Measurements from ENCODE around the gene KCNK1. TPM values are rescaled to one million over a fixed set of nuclear protein-coding genes. Genes with fewer than 3 reads are reported as not detected.
A peak's percentile ranks its signal among the peaks of the same experiment; 100 is the strongest.

The KCNK1 gene
- total RNA-seq, 3 donors from 2014 or later: 0.96 to 9.1 (median 5.2) TPM

GRCh38 chr1:233707153-233707879 is 93.4 kb downstream of the KCNK1 start:
- peak overlapping the region; percentile 28 to 53 for H3K27ac ChIP-seq
- DNase-seq (ENCODE audit: low spot score in 2 of 2): no peak

GRCh38 chr1:233707880-233708815 is 94.2 kb downstream of the KCNK1 start:
- no peak for DNase-seq (ENCODE audit: low spot score in 2 of 2)
- Histone ChIP-seq H3K4me3 (no peak overlapping the region), H3K27me3 (no peaks in the 10 kb centered on the region), H3K4me1 (no peaks in the 10 kb centered on the region), H3K36me3 (no peaks in the 10 kb centered on the region), H3K27ac (peak overlapping the region; percentile 53 to 59), H3K9me3 (no peaks in the 10 kb centered on the region)
- intact Hi-C loops (cut with DNase I; ENCODE audit: low total_unique reads): no loop called here
- TF ChIP-seq POLR2AphosphoS5 (IDR thresholded peaks at IDR 0.05) (no peak), POLR2A (IDR thresholded peaks at IDR 0.05) (no peak)
- TF ChIP-seq, protein P1, sequence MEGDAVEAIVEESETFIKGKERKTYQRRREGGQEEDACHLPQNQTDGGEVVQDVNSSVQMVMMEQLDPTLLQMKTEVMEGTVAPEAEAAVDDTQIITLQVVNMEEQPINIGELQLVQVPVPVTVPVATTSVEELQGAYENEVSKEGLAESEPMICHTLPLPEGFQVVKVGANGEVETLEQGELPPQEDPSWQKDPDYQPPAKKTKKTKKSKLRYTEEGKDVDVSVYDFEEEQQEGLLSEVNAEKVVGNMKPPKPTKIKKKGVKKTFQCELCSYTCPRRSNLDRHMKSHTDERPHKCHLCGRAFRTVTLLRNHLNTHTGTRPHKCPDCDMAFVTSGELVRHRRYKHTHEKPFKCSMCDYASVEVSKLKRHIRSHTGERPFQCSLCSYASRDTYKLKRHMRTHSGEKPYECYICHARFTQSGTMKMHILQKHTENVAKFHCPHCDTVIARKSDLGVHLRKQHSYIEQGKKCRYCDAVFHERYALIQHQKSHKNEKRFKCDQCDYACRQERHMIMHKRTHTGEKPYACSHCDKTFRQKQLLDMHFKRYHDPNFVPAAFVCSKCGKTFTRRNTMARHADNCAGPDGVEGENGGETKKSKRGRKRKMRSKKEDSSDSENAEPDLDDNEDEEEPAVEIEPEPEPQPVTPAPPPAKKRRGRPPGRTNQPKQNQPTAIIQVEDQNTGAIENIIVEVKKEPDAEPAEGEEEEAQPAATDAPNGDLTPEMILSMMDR (IDR thresholded peaks at IDR 0.05): no peak

More at GRCh38 chr1:233707153-233707879, 93.4 kb downstream of the KCNK1 start:
- intact Hi-C loops (cut with DNase I; ENCODE audit: low total_unique reads): no loop called here
- no peak overlapping the region for H3K4me3 ChIP-seq
- H3K27me3 ChIP-seq: no peaks in the 10 kb centered on the region
- H3K9me3 ChIP-seq: no peaks in the 10 kb centered on the region
- TF ChIP-seq POLR2AphosphoS5 (IDR thresholded peaks at IDR 0.05) (no peak), POLR2A (IDR thresholded peaks at IDR 0.05) (no peak)
- TF ChIP-seq, protein P1 (IDR thresholded peaks at IDR 0.05): no peak
- H3K36me3 ChIP-seq: no peaks in the 10 kb centered on the region
- no peaks in the 10 kb centered on the region for H3K4me1 ChIP-seq

- no peaks in the 10 kb centered on the region for H3K27me3 ChIP-seq
- H3K4me3 ChIP-seq: no peak overlapping the region
- intact Hi-C loops (cut with DNase I; ENCODE audit: low total_unique reads): loop anchor here (10.0 kb wide), 1 partner anchor 395 kb away; no protein-coding TSS in a partner anchor
- no peaks in the 10 kb centered on the region for H3K36me3 ChIP-seq
- no peak overlapping the region for H3K27ac ChIP-seq
- no peaks in the 10 kb centered on the region for H3K9me3 ChIP-seq
- no peak for DNase-seq (ENCODE audit: low spot score in 2 of 2)
- no peak for TF ChIP-seq POLR2A (IDR thresholded peaks at IDR 0.05)
- TF ChIP-seq, protein P1 (IDR thresholded peaks at IDR 0.05): no peak
- no peak for TF ChIP-seq POLR2AphosphoS5 (IDR thresholded peaks at IDR 0.05)
- no peaks in the 10 kb centered on the region for H3K4me1 ChIP-seq
Measured at GRCh38 chr1:233710031-233710430, 96.1 kb downstream of the KCNK1 start.

DNA sequence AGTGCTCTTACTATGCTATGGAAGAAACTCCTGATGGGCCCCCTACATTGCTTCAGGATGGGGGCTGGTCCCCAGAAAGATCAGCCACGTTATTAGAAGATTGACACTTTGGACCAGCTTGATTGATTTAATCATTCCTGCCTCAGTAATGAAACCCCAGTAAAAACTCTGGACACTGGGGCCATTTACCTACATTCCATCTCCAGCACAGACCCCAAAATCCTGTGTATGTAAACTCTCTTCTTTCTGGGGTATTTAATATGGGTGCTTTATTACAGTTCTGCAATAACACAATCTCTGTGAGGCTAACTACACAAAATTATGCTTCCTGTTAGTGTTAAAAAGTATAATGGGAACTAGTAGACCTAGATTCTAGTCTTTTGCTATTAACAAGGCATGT is 96.6 kb downstream of the KCNK1 start:
- H3K27me3 ChIP-seq: no peaks in the 10 kb centered on the region
- no peaks in the 10 kb centered on the region for H3K36me3 ChIP-seq
- no peaks in the 10 kb centered on the region for H3K9me3 ChIP-seq
- H3K27ac ChIP-seq: no peak overlapping the region
- no peak for TF ChIP-seq POLR2A (IDR thresholded peaks at IDR 0.05)
- TF ChIP-seq POLR2AphosphoS5 (IDR thresholded peaks at IDR 0.05): no peak
- TF ChIP-seq, protein P1 (IDR thresholded peaks at IDR 0.05): no peak
- H3K4me1 ChIP-seq: no peaks in the 10 kb centered on the region
- no peak for DNase-seq (ENCODE audit: low spot score in 2 of 2)
- H3K4me3 ChIP-seq: no peak overlapping the region
- intact Hi-C loops (cut with DNase I; ENCODE audit: low total_unique reads): loop anchor here (10.0 kb wide), 1 partner anchor 396 kb away; no protein-coding TSS in a partner anchor
